IPS-15b (cell line): ENCODE measurements around the gene KDM4C.
"Not testable (repeated sequence)": the region's sequence is repeated elsewhere in the genome, so short reads cannot be mapped to it uniquely, and the experiment has no call there.

Experiments used
- H3K27me3 ChIP-seq: one replicate; pipeline ENCODE4 v1.6.1; 2013; ENCODE audit warnings: low read length; ENCODE audit not compliant: control insufficient read depth, insufficient read depth
- H3K36me3 ChIP-seq: one replicate; pipeline ENCODE4 v1.6.1; 2013; ENCODE audit warnings: low read length; ENCODE audit not compliant: control insufficient read depth, insufficient read depth
- H3K4me1 ChIP-seq: one replicate; pipeline ENCODE4 v1.6.1; 2013; ENCODE audit warnings: mild to moderate bottlenecking, low read length; ENCODE audit not compliant: control insufficient read depth, insufficient read depth
- H3K4me3 ChIP-seq: one replicate; pipeline ENCODE4 v1.5.1; 2013; ENCODE audit warnings: low read depth, low read length
- H3K9ac ChIP-seq: one replicate; pipeline ENCODE4 v1.6.1; 2013; ENCODE audit warnings: low read depth, mild to moderate bottlenecking, low read length
- H3K9me3 ChIP-seq: one replicate; pipeline ENCODE4 v1.6.1; 2013; ENCODE audit warnings: mild to moderate bottlenecking, low read length; ENCODE audit not compliant: control insufficient read depth, insufficient read depth

Gene KDM4C

GRCh38 chr9:6735422-6735821 lies 22.4 kb upstream of the KDM4C start:
- no peaks in the 10 kb centered on the region for H3K9me3 ChIP-seq
- H3K9ac ChIP-seq, result no peak overlapping the region
- no peak overlapping the region for H3K4me3 ChIP-seq
- no peaks in the 10 kb centered on the region for H3K4me1 ChIP-seq
- peaks cover 2% of the 10 kb centered on the region for H3K36me3 ChIP-seq
- H3K27me3 ChIP-seq, result no peaks in the 10 kb centered on the region

DNA sequence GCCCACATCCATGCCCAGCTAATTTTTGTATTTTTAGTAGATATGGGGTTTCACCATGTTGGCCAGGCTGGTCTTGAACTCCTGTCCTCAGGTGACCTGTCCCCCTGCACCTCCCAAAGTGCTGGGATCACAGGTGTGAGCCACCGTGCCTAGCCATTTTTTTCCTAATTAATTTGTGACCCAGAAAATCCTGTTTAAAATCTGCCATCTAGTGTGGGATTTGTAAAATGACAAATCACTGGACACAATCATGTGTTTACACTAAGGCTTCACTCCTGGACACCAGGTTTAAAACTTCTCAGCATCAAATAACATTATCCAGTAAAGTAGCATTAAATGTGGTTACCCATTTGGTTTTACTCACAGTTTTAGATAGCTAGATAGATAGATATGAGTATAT lies 18.6 kb upstream of the KDM4C start:
- no peak overlapping the region for H3K9ac ChIP-seq
- H3K36me3 ChIP-seq, result peaks cover 2% of the 10 kb centered on the region
- H3K4me1 ChIP-seq, result no peaks in the 10 kb centered on the region
- no peaks in the 10 kb centered on the region for H3K27me3 ChIP-seq
- H3K4me3 ChIP-seq, result no peak overlapping the region
- no peaks in the 10 kb centered on the region for H3K9me3 ChIP-seq

- not testable (repeated sequence) for H3K4me3 ChIP-seq, H3K36me3 ChIP-seq, H3K9me3 ChIP-seq, H3K27me3 ChIP-seq, H3K9ac ChIP-seq, H3K4me1 ChIP-seq
Measured at GRCh38 chr9:6748861-6749260, 8.9 kb upstream of the KDM4C start.

- H3K27me3 ChIP-seq, H3K4me3 ChIP-seq, H3K9ac ChIP-seq, H3K9me3 ChIP-seq, H3K36me3 ChIP-seq, H3K4me1 ChIP-seq: not testable (repeated sequence)
Measured at GRCh38 chr9:6754861-6755260, 2.9 kb upstream of the KDM4C start.

- H3K36me3 ChIP-seq, result no peaks in the 10 kb centered on the region
- H3K4me3 ChIP-seq, result peak overlapping the region; percentile 85
- peak overlapping the region; percentile 63 for H3K9ac ChIP-seq
- H3K9me3 ChIP-seq, result no peaks in the 10 kb centered on the region
- no peaks in the 10 kb centered on the region for H3K27me3 ChIP-seq
- H3K4me1 ChIP-seq, result no peaks in the 10 kb centered on the region
Measured at GRCh38 chr9:6757132-6757455, 679 bp upstream of the KDM4C start.

- Histone ChIP-seq H3K9ac (no peak overlapping the region), H3K27me3 (no peaks in the 10 kb centered on the region)
Measured at GRCh38 chr9:6758248-6758497, 400 bp downstream of the KDM4C start.

DNA sequence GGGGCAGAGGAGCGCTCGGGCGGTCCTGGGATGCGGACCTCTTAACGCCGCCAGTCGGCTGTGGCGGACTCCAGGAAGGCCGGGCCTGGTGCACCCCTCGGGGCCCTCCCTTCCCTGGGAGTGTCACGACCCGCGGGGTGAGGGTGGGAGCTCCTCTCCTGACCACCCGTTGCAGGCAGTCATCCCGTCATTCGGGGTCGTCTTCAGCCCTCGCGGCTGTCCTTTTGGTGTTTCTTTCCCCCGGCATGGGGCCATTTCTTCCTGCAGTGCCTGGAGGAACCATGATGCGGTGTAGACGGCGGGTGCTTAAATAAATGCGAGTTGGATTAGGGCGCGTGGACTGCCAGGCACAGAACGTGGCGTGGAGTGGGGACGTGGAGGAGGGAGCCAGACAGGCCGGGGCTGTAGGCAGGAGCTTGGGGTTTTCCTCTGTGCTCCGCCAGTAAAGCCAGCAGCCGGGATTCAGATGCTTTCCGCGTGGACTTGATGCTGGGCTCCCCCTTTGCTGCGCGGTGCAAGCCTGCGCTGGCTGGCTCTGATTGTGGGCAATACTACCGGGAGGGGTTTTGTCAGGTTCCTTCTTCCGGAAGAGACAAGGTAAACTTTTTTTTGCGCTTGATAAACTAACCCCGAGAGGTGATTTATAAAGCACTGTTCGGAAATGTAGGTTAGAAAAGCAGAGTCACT lies 868 bp downstream of the KDM4C start:
- Histone ChIP-seq H3K36me3 (no peaks in the 10 kb centered on the region), H3K9ac (peak overlapping the region; percentile 92), H3K9me3 (no peaks in the 10 kb centered on the region), H3K4me1 (no peaks in the 10 kb centered on the region), H3K27me3 (no peaks in the 10 kb centered on the region), H3K4me3 (peak overlapping the region; percentile 85)

More at GRCh38 chr9:6758248-6758497, 400 bp downstream of the KDM4C start:
- Histone ChIP-seq H3K36me3 (no peaks in the 10 kb centered on the region), H3K4me1 (no peaks in the 10 kb centered on the region), H3K9me3 (no peaks in the 10 kb centered on the region), H3K4me3 (peak overlapping the region; percentile 85)

GRCh38 chr9:6759185-6759977 lies 1.6 kb downstream of the KDM4C start:
- Histone ChIP-seq H3K9ac (peak overlapping the region; percentile 92), H3K36me3 (no peaks in the 10 kb centered on the region), H3K9me3 (no peaks in the 10 kb centered on the region), H3K4me1 (peaks cover 1% of the 10 kb centered on the region), H3K27me3 (no peaks in the 10 kb centered on the region), H3K4me3 (peak overlapping the region; percentile 85)

- peaks cover 13% of the 10 kb centered on the region for H3K4me1 ChIP-seq
- H3K4me3 ChIP-seq, result no peak overlapping the region
- H3K9me3 ChIP-seq, result no peaks in the 10 kb centered on the region
- H3K36me3 ChIP-seq, result no peaks in the 10 kb centered on the region
- H3K27me3 ChIP-seq, result no peaks in the 10 kb centered on the region
- no peak overlapping the region for H3K9ac ChIP-seq
Measured at GRCh38 chr9:6761306-6761705, 3.5 kb downstream of the KDM4C start.

- H3K27me3 ChIP-seq, result no peaks in the 10 kb centered on the region
- no peak overlapping the region for H3K4me3 ChIP-seq
- no peaks in the 10 kb centered on the region for H3K9me3 ChIP-seq
- no peak overlapping the region for H3K9ac ChIP-seq
- peaks cover 13% of the 10 kb centered on the region for H3K4me1 ChIP-seq
- H3K36me3 ChIP-seq, result no peaks in the 10 kb centered on the region
Measured at GRCh38 chr9:6763244-6763643, 5.5 kb downstream of the KDM4C start.

DNA sequence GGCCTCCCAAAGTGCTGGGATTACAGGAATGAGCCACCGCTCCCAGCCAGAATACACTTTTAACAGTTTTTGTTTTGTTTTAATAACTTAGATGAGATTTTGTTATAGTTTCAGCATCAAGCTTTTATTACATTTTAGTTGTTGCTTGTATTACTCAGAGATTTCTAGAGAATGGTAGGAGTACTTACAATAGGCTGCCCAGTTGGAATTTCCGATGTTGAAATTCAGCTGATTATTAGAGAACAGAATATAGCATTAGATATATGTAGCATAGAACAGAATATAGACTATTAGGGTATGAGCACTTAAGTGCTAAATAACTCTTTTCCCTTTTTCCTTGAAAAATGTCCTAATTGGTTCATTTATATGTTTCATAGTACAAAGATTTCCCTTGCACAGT lies 6.2 kb downstream of the KDM4C start:
- Histone ChIP-seq H3K36me3 (no peaks in the 10 kb centered on the region), H3K9ac (no peak overlapping the region), H3K4me1 (peaks cover 13% of the 10 kb centered on the region)

DNA sequence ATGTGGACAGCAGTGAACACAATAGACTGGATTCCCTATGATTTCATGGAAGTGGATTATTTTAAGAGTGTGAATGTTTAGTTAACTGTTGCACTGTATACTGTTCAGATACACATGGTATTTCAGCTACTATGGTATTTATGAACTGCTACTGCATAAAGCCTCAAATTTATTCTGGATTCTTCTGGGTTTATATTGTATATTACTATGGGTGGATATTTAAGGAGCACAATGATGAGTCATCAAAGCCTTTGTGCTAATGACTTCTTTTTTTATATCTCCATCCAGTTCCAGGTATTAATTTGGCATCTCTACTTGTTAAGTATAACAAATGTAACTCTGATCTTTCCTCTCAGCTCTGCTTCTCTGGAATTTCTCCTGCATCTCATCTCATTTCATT lies 6.8 kb downstream of the KDM4C start:
- no peaks in the 10 kb centered on the region for H3K27me3 ChIP-seq
- no peak overlapping the region for H3K4me3 ChIP-seq
- no peaks in the 10 kb centered on the region for H3K9me3 ChIP-seq
- H3K9ac ChIP-seq, result no peak overlapping the region
- H3K36me3 ChIP-seq, result no peaks in the 10 kb centered on the region
- H3K4me1 ChIP-seq, result peaks cover 13% of the 10 kb centered on the region

More for the DNA sequence above, 6.2 kb downstream of the KDM4C start:
- H3K27me3 ChIP-seq, result no peaks in the 10 kb centered on the region
- no peak overlapping the region for H3K4me3 ChIP-seq
- no peaks in the 10 kb centered on the region for H3K9me3 ChIP-seq
